Fibroblast of mammary gland (primary cell): Measurements from ENCODE around the gene EVC2.

Experiments
- DNase-seq: peaks from one replicate; pipeline ENCODE4 v3.0.0-alpha.2; 2010; ENCODE audit warnings: low read depth
- H3K4me3 ChIP-seq: 2 replicates; pipeline ENCODE4 v1.5.1; 2011; ENCODE audit warnings: low read depth, mild to moderate bottlenecking, low read length, moderate library complexity; ENCODE audit not compliant: control insufficient read depth
- TF ChIP-seq, protein P1 (sequence below): conservative IDR thresholded peaks from 2 replicates; pipeline ENCODE4 v1.5.1; 2011; ENCODE audit warnings: low read depth, low read length, inconsistent platforms; ENCODE audit not compliant: control insufficient read depth, insufficient read depth

Gene EVC2, protein sequence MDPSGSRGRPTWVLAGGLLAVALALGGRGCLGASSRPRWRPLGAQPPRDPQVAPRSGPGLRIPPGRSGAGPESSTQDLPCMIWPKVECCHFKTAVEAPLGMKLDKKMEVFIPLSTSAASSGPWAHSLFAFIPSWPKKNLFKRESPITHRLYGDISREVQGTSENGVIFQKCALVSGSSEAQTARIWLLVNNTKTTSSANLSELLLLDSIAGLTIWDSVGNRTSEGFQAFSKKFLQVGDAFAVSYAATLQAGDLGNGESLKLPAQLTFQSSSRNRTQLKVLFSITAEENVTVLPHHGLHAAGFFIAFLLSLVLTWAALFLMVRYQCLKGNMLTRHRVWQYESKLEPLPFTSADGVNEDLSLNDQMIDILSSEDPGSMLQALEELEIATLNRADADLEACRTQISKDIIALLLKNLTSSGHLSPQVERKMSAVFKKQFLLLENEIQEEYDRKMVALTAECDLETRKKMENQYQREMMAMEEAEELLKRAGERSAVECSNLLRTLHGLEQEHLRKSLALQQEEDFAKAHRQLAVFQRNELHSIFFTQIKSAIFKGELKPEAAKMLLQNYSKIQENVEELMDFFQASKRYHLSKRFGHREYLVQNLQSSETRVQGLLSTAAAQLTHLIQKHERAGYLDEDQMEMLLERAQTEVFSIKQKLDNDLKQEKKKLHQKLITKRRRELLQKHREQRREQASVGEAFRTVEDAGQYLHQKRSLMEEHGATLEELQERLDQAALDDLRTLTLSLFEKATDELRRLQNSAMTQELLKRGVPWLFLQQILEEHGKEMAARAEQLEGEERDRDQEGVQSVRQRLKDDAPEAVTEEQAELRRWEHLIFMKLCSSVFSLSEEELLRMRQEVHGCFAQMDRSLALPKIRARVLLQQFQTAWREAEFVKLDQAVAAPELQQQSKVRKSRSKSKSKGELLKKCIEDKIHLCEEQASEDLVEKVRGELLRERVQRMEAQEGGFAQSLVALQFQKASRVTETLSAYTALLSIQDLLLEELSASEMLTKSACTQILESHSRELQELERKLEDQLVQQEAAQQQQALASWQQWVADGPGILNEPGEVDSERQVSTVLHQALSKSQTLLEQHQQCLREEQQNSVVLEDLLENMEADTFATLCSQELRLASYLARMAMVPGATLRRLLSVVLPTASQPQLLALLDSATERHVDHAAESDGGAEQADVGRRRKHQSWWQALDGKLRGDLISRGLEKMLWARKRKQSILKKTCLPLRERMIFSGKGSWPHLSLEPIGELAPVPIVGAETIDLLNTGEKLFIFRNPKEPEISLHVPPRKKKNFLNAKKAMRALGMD

DNA sequence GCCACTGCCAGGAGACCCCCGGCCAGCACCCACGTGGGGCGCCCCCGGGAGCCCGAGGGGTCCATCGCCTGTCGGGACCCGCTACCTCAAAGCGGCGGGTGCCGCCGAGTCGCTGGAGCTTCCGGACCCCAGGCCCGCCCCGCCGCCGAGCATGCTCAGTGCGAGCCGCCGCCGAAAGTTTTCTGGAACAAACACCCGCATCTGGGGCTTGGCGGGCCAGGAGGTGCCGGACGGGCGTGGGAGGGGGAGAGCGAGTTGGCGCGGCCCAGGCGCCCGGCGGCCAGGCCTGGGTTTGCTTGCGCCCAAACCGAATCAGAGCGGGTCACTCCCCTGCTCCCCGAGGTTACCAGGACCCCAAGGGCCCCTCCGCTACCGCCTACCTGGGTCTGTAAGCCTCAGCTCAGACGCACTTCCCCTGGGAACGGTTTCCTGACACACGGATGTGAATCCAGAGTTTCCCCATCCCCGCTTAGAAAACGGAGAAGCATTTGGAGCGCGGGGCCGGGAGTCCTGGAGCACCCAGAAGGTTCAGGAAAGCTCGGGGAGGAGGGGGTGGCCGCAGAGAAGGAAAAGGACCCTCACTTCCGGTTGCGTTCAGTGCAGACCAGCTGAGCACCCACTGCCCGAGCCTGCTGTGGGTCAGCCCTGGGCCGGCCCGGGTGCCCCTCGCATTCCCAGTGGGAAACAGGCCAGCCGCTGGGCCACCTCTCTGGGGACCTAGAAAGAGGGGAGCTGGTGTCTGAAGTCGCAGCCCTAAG lies at the start of gene EVC2:
Gene EVC2 (minus strand): TSS at position 111 of the 758 bp plus-strand sequence. CDS start 46 bp downstream, at position 65.
- peak; percentile 62 for DNase-seq
- peak within 1 kb of the TSS; percentile 68 for H3K4me3 ChIP-seq
- TF ChIP-seq, protein P1, sequence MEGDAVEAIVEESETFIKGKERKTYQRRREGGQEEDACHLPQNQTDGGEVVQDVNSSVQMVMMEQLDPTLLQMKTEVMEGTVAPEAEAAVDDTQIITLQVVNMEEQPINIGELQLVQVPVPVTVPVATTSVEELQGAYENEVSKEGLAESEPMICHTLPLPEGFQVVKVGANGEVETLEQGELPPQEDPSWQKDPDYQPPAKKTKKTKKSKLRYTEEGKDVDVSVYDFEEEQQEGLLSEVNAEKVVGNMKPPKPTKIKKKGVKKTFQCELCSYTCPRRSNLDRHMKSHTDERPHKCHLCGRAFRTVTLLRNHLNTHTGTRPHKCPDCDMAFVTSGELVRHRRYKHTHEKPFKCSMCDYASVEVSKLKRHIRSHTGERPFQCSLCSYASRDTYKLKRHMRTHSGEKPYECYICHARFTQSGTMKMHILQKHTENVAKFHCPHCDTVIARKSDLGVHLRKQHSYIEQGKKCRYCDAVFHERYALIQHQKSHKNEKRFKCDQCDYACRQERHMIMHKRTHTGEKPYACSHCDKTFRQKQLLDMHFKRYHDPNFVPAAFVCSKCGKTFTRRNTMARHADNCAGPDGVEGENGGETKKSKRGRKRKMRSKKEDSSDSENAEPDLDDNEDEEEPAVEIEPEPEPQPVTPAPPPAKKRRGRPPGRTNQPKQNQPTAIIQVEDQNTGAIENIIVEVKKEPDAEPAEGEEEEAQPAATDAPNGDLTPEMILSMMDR = no peak

DNA sequence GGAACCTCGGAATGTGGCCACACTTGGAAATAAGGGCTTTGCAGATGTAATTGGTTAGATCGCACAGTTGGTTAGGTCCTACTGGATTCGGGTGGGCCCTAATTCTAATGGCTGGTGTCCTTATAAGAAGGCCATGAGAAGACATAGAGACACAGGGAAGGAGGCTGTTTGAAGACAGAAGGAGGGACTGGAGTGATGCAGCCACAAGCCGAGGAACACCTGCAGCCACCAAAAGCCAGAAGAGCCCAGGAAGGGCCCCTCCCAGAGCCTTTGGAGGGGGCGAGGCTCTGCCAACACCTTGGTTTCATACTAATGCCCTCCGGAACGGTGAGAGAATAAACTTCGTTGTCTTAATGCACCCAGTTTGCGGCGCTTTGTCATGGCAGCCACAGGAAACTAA lies 49.6 kb upstream of the EVC2 start:
- no peak for DNase-seq
- TF ChIP-seq, protein P1 = no peak
- no peak overlapping the region for H3K4me3 ChIP-seq

DNA sequence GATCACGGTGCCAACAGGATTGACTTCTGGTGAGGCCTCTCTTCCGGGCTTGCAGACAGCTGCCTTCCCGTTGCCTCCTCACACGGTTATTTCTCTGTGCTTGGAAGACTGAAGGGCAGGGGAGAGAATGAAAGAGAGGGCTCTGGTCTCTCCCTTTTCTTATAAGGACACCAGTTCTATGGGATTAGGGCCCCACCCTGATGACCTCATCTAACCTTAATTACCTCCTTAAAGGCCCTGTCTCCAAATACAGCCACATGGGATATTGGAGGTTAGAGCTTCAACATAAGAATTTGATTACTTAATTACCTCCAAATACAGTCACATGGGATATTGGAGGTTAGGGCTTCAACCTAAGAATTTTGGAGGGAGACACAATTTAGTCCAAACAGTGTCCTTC lies 49.2 kb upstream of the EVC2 start:
- TF ChIP-seq, protein P1 = no peak
- peak; percentile 73 for DNase-seq

DNA sequence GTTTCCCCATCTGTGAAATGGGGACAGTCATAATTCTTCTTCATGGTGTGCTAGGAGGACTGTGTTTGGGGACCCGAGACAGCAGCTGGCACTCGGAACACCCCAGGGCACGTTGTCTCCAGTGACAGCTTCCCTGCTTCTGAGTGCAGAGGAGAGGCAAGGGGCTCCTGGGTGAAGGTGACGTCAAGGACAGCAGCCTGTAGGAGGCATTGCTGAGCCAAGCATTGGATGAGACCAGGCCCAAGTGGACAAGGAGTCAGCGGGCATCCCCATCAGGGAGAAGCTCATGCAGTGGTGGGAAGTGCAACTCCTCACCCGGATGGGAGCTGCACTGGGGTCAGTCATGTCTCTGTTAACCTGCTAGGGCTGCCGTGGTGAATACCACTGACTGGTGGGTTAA lies 48.7 kb upstream of the EVC2 start:
- TF ChIP-seq, protein P1 = no peak
- DNase-seq = no peak
- no peak overlapping the region for H3K4me3 ChIP-seq

More for the DNA sequence above, 49.2 kb upstream of the EVC2 start:
- H3K4me3 ChIP-seq = no peak overlapping the region

DNA sequence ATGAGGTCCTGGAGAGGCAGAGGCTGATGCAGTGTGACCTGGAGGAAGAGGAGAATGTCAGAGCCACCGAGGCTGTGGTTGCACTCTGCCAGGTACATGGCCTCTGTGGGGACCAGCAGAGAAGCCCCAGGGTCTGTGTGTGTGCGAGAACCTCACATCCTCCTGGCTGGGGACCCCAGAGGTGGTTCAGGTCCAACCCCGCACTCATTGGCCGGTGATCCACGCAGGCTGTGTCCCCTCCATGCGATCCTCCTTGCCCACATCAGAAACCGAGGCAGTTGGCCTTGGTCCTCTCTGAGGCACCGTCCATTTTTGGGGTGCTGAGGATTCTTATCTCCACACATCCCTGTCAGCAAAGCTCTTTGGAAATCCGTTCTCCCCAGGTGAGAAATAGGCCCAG lies 47.9 kb upstream of the EVC2 start:
- no peak for DNase-seq
- TF ChIP-seq, protein P1 = no peak
- H3K4me3 ChIP-seq = no peak overlapping the region

DNA sequence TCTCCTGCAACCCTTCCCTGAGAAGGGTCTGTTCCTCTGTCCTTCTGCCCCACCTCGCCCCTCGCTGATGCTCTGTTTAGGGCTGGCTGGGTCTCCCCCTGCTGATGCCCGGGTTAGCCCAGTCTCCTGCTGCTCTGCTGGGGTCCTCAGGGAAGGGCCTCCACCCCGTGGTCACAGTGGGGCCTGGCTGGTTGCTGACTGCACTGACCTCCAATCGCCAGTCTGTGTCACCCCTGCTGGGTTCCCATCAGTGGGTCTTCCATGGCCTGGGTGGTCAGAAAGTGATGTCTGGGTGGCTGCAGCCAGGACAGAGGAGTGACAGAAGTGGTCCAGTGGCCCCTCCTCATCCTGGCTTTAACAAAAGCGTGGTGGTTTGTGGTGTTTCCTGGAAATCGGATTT lies 47.3 kb upstream of the EVC2 start:
- H3K4me3 ChIP-seq = no peak overlapping the region
- TF ChIP-seq, protein P1 = no peak
- DNase-seq = no peak
